Activated naive CD4-positive, alpha-beta T cell treated with Interleukin-2 at 50 U/mL for 16 hours (primary cell): ENCODE data around the gene FBXO2.

Experiments
- DNase-seq: peaks from one replicate; pipeline ENCODE4 v3.0.0-alpha.2; 2020

The FBXO2 gene

DNA sequence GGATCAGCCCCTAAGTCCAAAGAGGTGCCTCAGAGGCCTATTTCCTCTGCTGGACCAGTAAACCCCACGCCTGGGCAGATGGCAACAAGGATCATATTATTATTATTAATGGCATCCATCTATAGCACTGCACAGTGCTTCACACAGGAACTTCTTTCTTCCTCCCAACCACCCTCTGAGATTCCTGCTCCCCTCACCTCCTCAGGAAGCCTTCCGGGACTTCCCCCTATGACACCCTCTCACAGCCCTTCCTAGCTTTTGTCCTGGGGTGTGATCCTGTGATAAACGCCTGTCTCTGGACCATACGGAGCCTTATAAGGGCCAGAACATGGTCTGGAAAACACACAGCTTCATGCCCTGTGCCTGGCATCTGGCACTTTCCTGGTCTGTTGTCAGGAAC is 3.2 kb downstream of the FBXO2 start:
- no peak for DNase-seq

DNA sequence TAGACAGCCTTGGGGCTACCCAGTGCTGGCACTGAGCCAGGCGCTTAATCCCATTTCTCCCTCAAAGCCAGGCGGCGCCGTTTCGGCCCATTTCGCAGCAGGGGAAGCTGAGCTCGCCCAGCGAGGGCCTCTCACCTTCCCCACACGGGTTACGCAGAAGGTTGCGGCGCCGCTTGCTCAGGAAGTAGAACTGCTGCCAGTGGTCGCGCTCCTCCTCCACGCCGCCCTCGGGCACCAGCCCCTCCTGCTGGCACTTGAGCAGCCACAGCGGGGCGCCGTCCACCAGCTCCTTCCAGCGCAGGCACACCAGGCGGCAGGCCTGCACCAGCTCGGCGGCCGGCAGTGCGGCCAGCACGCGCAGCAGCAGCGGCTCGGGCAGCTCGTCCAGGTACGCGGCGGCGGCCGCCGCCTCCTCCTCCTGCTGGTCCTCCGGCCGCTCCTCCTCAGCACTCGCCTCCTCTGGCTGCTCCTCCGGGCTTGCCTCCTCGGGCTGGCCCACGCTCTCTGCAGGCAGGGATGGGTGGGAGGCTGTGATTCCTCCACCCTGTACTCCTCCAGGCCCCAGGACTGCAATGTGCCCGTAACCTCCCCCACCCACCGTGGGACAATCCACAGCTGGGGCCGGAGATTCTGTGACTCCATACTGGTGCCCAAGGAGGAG is 3.8 kb downstream of the FBXO2 start:
- DNase-seq: peak; percentile 84

DNA sequence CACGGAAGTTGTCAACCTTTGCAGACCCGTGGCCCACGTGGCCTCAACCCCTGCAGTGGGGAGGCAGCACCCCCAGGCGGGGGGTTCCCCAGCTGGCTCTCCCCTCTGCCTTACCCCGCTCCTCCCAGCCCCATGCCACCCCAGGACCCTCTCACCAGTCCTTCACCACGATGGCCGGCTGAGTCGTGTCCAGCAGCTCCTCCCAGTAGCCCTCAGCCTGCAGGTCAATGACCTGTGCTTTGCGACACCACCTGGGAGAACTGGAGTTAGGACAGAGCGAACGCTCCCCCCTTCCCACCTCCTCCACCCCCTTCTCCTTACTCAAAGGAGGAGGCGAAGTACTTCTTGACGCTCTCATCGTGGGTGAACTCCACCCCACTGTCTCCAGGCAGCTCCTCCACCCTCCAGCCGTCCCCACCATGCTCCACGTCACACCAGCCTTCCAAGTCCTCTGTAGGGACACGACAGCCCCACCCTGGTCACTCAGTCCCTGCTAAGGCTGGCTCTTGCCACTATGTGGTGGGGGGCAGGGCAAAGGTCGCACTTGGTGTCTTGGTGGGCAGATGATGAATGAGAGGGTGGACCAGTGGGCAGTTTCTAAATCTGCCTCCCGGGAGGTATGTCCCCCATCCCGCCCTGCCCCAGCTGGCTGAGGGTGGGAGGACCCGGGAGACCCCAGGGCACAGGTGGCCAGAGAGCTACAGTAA is 4.5 kb downstream of the FBXO2 start:
- DNase-seq: no peak

DNA sequence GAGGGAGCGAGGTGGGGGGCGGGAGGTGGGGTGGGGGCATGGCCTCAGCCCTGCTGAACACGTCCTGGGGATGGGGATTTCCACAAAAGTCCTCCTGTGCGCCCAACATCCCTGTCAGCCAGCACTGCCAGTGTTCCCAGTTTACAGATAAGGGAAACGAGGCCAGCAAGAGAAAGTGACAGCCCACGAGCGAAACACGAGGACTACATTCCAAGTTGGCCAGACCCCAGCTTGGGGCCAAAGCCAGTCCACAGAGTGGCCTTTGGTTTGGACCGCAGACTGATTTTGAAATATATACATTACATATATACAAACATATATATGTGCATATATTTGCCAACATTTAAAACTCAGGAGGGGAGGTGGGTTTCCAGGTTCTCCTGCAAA is 5.0 kb downstream of the FBXO2 start:
- no peak for DNase-seq

- DNase-seq: peak; percentile 40
These were observed 5.5 kb downstream of the FBXO2 start for GRCh38 chr1:11648732-11649158.

DNA sequence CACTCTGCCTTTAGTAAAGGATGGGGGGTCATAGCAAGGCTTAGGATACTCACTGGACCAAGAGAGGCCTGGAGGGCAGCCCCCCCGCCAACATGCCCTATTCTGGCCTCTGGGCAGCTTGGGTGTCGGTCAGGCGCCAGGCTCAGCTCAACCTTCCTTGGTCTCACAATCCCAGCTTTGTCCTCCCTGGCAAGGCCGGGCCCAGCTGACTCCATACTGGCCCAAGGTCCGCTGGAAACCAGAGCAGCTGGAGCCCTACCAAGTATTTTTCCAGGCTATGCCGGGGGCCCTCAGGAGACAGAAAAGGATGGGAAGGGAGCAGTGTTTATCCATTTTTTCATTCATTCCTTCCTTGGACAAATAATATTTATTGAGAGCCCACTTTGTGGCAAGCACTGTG is 6.2 kb downstream of the FBXO2 start:
- DNase-seq: no peak

GRCh38 chr1:11647333-11647732 is 6.9 kb downstream of the FBXO2 start:
- DNase-seq: no peak

- no peak for DNase-seq
These were observed 7.9 kb downstream of the FBXO2 start for GRCh38 chr1:11646317-11646716.

GRCh38 chr1:11645670-11646265 is 8.5 kb downstream of the FBXO2 start:
- peak; percentile 82 for DNase-seq

GRCh38 chr1:11645270-11645669 is 9.0 kb downstream of the FBXO2 start:
- DNase-seq: no peak

DNA sequence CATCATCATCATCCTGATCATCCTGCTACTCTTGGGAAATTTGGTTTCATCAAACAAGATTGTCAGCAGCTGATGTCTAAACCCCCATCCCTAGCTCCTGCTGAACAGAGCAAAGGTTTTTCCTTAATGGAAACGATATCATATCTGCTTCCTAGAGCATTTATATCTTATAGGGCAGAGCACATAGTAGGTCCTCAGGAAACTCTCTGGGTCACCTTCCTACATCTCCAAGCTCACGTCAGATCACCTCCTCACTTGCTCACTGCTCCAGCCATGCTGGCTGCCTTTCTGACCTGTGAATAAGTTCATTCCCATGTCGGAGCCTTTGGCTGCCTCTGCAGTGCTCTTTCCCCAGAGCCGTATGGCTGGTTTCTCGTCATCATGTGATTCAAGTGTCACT is 10.4 kb downstream of the FBXO2 start:
- no peak for DNase-seq

GRCh38 chr1:11642418-11643017 is 11.7 kb downstream of the FBXO2 start:
- peak; percentile 71 for DNase-seq

DNA sequence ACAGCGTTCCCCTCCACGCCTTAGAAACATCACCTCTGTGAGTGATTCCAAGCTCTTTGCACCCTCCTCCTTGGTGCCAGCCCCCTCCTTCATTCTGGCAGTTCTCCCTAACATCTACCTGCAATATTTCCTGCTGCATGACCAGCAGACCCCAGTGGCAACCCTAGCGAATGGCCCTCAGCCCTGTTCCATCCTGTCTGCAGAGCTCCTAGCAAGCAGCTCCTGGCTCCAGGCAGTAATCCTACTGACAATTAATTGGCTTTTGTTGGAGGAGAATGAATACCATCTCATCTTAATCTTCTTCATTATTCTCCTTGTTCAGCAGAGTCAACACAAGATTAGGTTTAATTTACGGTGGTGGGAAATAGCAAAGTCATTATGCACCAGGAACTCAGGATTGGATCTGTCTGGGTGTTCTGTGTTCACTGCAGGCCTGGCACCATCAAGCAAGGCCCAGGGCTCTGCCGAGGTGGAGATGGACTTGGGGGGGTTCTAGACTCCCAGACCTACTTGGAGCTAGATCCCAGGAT is 12.4 kb downstream of the FBXO2 start:
- DNase-seq: no peak

DNA sequence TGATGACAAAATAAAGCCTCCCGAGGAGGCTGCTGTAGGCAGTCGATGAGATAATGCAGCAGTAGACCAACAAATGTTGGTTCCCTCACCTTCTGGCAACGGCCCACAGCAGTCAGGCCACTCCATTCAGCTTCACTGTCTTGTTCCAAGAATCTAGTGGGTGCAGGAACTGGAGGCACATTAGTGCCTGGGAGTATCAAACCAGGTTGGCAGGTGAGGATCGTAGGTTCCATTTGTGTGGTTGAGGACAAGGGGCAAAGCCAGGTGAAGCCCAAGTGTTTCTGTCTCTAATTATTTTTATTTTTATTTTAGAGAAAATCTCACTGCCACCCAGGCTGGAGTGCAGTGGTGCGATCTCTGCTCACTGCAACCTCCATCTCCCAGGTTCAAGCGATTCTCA is 13.3 kb downstream of the FBXO2 start:
- DNase-seq: no peak

GRCh38 chr1:11640101-11640500 is 14.1 kb downstream of the FBXO2 start:
- DNase-seq: no peak

DNA sequence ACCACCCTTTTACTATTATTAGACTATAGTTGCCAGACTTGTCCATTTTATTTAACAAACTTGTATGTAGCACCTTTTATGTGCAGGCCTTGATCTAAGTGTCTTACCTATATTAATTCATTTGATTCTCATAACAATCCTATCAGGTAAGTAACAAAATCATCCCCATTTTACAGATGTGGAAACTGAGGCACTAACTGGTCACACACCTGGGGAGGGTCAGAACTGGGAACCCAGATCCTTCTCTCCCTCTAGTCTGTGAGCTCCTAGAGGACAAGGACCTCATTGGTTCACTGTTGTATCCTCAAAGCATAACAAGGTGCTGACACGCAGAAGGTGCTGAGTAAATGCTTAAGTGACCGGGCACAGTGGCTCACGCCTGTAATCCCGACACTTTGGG is 14.9 kb downstream of the FBXO2 start:
- DNase-seq: no peak

- no peak for DNase-seq
These were observed 16.1 kb downstream of the FBXO2 start for GRCh38 chr1:11638121-11638520.

DNA sequence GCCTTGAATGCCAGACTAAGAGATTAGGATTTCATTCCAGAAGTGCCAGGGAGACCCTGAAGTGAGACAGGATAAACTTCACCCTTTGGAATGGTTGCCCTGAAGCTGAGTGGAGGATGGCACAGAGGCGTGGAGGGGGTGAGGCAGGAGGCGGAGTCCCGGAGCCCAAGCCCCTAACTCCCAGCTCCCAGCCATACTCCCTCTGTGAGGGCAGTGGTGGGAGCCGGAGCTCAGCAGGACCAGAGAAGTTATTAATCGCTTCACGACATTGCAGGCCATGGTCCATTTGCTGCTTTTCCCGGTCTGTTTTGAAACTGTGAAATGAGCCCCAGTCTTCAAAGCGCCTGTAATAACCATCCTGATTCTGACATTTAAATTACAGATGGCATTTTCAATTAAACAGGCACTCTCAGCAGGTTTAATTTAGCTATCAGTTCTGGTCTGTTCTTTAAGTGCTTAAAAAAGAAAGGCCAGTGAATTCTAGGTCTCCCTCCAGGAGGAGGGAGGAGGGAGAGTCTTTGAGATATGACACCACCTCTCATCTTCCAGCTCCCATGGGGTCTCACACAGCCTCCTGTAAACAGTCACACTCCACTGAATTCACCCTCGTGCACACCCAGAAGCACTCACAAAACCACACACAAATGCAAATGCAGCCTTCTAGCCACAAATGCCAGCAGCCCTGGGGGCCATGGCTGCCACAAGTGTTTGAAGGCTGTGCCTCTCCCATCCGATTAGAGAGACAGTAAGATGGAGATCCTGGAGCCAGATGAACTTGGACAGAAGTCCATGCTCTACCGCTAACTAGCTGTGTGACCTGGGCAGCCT is 19.6 kb downstream of the FBXO2 start:
- DNase-seq: no peak

GRCh38 chr1:11629184-11630016 is 24.8 kb downstream of the FBXO2 start:
- no peak for DNase-seq

DNA sequence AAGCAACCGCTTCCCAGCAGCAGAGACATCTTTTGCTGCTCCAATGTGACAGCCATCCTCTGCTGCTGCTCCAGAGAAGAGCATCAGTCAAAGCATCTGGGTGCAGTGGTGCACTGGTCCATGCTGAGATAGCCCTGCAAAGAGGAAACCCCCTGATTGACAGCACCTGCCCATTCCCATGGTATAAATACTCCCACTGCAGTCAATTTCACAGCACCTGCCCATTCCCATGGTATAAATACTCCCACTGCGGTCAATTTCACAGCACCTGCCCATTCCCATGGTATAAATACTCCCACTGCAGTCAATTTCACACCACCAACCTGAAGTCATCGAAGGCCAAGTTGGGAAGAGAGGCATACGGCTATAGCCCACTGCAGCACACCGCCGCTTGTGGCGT is 25.5 kb downstream of the FBXO2 start:
- DNase-seq: no peak

- DNase-seq: no peak
These were observed 27.7 kb downstream of the FBXO2 start for GRCh38 chr1:11626551-11626950.

DNA sequence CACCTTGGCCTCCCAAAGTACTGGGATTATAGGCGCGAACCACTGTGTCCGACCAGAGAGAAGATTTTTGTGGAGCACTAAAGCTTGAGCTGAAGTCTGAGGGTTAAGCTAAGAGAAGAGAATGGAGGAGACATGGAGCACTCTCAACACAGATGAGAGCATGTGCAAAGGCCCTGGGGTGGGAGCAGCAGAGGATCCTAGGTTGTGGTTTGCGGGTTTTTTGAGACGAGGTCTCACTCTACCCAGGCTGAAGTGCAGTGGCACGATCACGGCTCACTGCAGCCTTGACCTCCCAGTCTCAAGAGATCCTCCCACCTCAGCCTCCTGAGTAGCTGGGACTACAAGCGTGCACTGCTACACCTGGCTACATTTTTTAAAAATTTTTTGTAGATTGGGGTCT is 30.5 kb downstream of the FBXO2 start:
- DNase-seq: no peak
